ENCODE measurements around the gene ADAM30. TPM values are rescaled to one million over a fixed set of nuclear protein-coding genes. Genes with fewer than 3 reads are reported as not detected.

ADAM30 gene
- total RNA-seq, 1 donor from 2014 or later = not detected

DNA sequence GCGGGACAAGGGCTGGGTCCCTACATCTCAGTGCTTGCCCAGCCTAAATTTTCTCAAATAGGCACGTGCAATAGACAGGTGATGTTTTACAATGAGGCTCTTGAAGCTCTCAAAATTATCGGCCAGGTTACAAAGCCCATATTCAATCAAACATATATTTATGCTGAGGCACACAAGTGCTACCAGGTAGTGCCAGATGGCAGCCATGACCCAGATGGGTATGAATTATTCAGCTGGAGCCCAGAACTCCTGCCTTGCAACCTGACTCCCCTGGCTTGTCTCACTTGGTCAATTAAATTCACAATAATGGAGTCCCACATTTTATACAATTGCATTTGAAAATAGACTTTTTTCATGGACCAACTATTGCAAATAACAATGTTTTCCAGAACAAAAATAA, 12.3 kb upstream of the ADAM30 start:
- Histone ChIP-seq H3K27me3 (ENCODE audit: low read depth) (no peaks in the 10 kb centered on the region), H3K4me1 (no peaks in the 10 kb centered on the region), H3K4me3 (no peak overlapping the region), H3K9me3 (replicated peaks) (peaks cover 7% of the 10 kb centered on the region), H3K27ac (replicated peaks) (no peak overlapping the region), H3K36me3 (no peaks in the 10 kb centered on the region)
- intact Hi-C loops (cut with micrococcal nuclease) = no loop called here
- DNase-seq = no peak
- TF ChIP-seq, protein P1, sequence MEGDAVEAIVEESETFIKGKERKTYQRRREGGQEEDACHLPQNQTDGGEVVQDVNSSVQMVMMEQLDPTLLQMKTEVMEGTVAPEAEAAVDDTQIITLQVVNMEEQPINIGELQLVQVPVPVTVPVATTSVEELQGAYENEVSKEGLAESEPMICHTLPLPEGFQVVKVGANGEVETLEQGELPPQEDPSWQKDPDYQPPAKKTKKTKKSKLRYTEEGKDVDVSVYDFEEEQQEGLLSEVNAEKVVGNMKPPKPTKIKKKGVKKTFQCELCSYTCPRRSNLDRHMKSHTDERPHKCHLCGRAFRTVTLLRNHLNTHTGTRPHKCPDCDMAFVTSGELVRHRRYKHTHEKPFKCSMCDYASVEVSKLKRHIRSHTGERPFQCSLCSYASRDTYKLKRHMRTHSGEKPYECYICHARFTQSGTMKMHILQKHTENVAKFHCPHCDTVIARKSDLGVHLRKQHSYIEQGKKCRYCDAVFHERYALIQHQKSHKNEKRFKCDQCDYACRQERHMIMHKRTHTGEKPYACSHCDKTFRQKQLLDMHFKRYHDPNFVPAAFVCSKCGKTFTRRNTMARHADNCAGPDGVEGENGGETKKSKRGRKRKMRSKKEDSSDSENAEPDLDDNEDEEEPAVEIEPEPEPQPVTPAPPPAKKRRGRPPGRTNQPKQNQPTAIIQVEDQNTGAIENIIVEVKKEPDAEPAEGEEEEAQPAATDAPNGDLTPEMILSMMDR (IDR thresholded peaks at IDR 0.05; ENCODE audit: borderline replicate concordance) = no peak

DNA sequence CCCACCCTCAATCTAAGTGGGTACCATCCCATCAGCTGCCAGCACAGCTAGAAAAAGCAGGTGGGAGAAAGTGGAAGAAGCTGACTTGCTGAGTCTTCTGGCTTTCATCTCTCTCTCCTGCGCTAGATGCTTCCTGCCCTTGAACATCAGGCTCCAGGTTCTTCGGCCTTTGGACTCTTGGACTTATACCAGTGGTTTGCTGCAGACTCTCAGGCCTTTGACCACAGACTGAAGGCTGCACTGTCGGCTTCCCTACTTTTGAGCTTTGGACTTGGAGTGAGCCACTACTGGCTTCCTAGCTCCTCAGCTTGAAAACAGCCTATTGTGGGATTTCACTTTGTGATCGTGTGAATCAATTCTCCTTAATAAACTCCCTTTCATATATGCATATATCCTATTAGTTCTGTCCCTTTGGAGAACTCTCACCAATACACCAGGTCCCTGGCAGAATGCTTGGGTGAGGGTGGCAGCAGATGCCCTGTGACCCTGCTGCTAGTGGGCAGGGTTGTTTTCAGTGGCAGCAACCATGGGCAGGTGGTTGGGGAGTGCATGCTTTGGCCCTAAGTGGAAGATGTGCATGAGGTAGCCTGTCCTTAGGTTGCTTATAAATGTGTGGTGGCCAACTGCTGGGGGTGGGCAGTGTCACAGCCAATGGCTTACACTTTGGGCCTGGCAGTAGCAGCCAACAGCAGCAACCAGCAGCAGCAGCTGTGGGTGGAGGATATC, 10.8 kb upstream of the ADAM30 start:
- Histone ChIP-seq H3K4me3 (no peak overlapping the region), H3K27ac (replicated peaks) (no peak overlapping the region), H3K4me1 (no peaks in the 10 kb centered on the region), H3K9me3 (replicated peaks) (peaks cover 7% of the 10 kb centered on the region), H3K36me3 (no peaks in the 10 kb centered on the region), H3K27me3 (ENCODE audit: low read depth) (peaks cover 8% of the 10 kb centered on the region)
- no peak for DNase-seq
- intact Hi-C loops (cut with micrococcal nuclease) = no loop called here
- TF ChIP-seq, protein P1 (IDR thresholded peaks at IDR 0.05; ENCODE audit: borderline replicate concordance) = no peak

DNA sequence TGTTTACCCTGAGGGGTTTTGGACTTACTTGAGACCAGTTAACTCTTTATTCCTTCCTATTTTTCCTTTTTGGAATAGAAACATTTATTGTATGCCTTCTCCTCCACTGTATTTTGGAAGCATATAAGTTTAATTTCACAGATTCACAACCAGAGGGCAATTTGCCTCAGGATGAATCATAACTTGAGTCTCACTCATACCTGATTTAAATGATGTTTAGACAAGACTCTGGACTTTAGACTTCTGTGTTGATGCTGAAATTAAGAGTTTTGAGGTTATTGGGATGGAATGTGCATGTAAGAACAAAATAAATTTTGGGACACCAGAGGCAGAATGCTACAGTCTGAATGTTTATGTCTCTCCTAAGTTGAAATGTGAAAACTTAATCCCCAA, 7.1 kb upstream of the ADAM30 start:
- Histone ChIP-seq H3K27ac (replicated peaks) (no peak overlapping the region), H3K9me3 (replicated peaks) (peaks cover 7% of the 10 kb centered on the region), H3K27me3 (ENCODE audit: low read depth) (peaks cover 8% of the 10 kb centered on the region), H3K36me3 (no peaks in the 10 kb centered on the region), H3K4me1 (no peaks in the 10 kb centered on the region), H3K4me3 (no peak overlapping the region)
- intact Hi-C loops (cut with micrococcal nuclease) = no loop called here
- TF ChIP-seq, protein P1 (IDR thresholded peaks at IDR 0.05; ENCODE audit: borderline replicate concordance) = no peak
- DNase-seq = no peak

DNA sequence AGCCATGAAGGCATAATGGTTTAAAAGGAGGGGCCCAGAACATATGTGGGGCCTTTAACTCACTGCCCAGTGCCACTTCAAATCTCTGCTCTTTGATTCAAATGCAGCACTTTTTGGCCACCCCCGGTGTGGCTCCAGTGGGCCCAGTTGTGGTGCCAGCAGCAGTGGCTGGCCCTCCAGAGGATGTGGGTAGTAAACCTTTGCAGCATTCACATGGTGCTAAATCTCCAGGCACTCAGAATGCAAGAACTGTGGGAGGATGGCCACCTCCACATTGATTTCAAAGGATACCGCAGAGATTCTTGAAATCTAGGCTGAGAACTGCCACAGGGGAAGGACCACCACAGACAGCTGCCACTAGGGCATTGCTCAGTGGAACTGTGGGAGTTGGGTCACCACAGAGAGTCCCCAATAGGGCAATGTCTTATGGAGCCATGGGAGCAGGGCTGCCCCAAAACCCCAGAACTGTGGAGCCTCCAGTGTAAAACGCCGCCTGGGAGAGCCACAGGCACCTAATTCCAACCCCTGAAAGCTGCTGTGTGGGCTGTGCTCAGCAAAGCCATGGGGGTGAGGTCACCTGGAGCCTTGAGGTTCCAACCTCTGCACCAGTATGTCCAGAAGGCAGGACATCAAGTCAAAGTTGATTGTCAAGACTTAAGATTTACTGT, 6.6 kb upstream of the ADAM30 start:
- H3K9me3 ChIP-seq (replicated peaks) = peaks cover 7% of the 10 kb centered on the region
- DNase-seq = no peak
- intact Hi-C loops (cut with micrococcal nuclease) = no loop called here
- H3K27me3 ChIP-seq (ENCODE audit: low read depth) = peaks cover 12% of the 10 kb centered on the region
- H3K27ac ChIP-seq (replicated peaks) = no peak overlapping the region
- no peak overlapping the region for H3K4me3 ChIP-seq
- TF ChIP-seq, protein P1 (IDR thresholded peaks at IDR 0.05; ENCODE audit: borderline replicate concordance) = no peak
- no peaks in the 10 kb centered on the region for H3K36me3 ChIP-seq
- H3K4me1 ChIP-seq = no peaks in the 10 kb centered on the region

DNA sequence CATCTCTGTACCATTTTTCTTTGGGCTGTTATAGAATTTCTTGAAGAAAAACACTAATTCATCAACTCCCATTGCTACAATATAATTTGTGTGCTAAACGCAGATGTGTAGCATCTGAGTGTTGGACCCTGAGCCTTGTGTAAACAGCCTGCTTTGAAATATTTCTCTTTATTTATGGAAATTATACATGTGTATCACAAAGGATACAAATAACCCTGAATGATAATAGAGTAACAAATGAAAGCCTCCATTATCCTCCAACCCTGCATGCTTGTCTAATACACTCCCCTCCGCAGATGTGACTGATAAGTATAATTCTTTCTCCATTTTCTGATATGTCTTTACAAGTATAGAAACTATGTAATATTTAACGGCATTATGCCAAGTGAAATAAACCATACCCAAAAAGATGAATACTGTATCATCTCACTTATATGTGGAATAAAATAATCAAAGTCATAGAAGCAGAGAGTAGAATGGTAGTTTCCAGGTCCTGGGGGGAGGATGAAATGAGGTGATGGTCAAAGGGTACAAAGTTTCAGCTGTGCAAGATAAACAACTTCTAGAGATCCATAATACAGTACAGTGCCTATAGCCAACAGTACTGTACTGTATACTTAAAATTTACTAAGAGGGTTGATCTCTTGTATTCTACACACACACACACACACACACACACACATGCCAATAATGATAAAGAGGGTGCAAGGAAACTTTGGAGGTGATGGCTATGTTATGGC, 2.8 kb upstream of the ADAM30 start:
- Histone ChIP-seq H3K27ac (replicated peaks) (no peak overlapping the region), H3K27me3 (ENCODE audit: low read depth) (peaks cover 37% of the 10 kb centered on the region), H3K4me1 (no peaks in the 10 kb centered on the region), H3K9me3 (replicated peaks) (no peaks in the 10 kb centered on the region), H3K36me3 (no peaks in the 10 kb centered on the region), H3K4me3 (no peak overlapping the region)
- TF ChIP-seq, protein P1 (IDR thresholded peaks at IDR 0.05; ENCODE audit: borderline replicate concordance) = no peak
- intact Hi-C loops (cut with micrococcal nuclease) = no loop called here
- no peak for DNase-seq

All from left ventricle myocardium inferior (tissue), 1 donor.